DMS114 treated with DMSO at 0.1 percent for 48 hours (cell line): ENCODE results near the gene NR5A1.

Experiments used
- DNase-seq: peaks from one replicate; lab custom pipeline; 2025; ENCODE audit not compliant: unreplicated experiment; lab: John Stamatoyannopoulos, UW

NR5A1 gene

GRCh38 chr9:124467410-124468060, 39.7 kb downstream of the NR5A1 start:
- no peak for DNase-seq

DNA sequence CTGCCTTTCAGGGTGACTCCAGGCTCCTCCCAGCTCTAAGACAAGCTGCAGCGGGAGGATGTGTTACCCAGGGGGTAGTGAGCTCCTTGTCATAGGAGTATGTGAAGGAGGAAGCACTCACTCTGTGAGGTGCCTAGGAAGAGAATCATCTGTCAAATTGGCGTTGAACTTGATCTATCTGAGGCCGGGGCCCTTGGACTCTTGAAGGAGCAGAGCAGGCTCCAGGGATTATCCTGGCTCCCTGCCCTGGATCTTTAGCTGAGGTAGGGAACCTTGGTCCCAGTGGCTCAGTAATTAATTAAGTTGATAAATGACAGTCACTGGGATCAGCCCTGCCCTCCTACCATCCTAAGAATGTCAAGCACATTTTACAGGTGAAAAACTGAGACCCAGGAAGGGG, 41.5 kb downstream of the NR5A1 start:
- no peak for DNase-seq

GRCh38 chr9:124462739-124463138, 44.5 kb downstream of the NR5A1 start:
- no peak for DNase-seq

DNA sequence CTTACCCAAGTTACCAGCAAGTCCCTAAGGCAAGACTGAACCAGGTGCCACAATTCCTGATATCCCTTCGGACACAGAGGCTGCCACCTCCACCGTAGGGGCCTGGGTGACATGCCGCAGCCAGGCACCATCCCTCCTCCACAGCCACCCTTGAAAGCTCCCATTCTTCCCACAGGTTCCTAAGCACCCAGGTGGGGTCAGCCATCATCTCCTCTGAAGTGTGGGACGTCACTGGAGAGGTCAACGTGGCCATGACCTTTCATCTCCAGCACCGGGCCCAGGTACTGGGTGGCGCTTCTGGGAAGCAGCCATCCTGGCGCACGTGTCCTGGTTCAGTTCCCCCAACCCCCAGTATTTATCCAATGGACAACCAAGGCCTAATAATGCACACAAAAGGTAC, 48.8 kb downstream of the NR5A1 start:
- DNase-seq: no peak

DNA sequence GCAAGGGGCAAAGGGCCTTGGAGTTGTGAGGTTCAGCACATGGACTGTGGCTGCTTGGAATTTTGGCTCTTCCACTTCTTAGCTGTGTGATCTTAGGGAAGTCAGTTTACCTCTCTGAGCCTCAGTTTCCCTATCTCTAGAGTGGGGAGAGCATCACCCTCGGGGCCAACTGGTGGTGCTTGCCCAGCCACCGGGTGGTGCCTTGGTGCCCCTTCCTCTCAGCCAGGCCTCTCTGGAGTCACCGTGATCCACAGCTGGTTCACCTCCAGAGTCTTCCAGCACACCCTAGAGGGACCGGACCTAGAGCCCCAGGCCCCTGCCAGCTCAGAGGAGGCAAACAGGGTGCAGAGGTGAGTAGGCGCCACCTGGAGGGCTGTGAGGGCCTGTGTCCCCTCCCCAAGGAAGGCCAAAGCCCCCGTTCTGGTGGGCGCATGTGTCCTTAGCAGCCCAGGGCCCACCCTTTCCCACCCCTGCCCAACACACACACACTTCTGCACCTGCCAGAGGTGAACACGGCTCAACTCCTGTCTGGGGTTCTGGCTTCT, 49.2 kb downstream of the NR5A1 start:
- no peak for DNase-seq

GRCh38 chr9:124457079-124457886, 49.9 kb downstream of the NR5A1 start:
- DNase-seq: no peak

DNA sequence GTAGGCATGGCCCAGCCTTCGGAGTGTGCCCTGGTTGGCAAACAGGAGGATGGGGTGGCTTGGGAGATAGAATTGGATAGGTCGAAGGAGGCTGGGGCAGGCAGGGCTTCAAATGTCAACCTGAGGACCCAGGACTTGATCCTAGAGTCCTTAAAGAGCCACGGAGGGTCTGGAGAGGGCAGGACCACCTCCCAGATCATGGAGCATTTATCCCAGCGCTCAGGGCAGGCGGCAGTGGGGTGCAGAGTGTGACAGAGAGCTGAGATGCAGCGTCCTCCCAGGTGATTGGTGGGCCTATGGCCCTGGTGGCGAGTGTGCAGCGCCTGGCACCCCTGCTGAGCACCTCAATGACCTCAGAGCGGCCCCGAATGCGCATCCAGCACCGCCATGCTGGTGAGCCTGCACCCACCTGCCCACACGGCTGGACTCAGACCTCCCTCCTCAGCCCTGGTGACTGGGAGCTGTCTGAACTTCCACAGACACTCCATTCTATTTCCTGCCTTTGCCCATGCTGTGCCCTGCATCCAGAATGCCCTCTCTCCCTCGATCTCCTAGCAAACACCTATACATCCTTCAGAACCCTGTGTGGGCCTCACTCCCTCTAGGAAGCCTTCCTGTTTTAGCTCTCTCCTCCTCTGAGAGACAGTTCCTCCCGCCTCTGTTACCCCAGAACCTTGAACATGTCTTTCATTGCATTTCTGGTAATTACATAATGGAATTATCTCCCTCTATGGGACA, 50.7 kb downstream of the NR5A1 start:
- no peak for DNase-seq

DNA sequence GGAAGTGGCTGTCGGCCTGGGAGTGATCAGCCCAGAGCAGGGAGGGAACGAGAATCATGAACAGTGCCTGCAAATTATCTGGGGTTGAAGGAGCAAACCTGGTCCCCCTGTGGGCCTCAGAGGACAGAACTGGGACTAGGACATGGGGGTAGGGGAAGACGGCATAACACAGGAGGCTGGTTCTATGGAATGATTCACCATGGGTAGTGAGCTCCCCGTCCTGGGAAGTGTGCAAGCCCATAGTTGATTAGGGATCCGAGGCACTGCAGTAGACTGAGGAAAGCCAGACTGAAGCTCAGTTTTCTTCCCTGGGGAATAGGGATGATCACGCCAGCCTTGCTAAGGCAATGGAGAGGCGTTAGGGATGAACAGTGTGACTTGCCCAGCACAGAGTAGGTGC, 51.4 kb downstream of the NR5A1 start:
- DNase-seq: no peak

- no peak for DNase-seq
Measured at GRCh38 chr9:124454791-124455443, 52.3 kb downstream of the NR5A1 start.

DNA sequence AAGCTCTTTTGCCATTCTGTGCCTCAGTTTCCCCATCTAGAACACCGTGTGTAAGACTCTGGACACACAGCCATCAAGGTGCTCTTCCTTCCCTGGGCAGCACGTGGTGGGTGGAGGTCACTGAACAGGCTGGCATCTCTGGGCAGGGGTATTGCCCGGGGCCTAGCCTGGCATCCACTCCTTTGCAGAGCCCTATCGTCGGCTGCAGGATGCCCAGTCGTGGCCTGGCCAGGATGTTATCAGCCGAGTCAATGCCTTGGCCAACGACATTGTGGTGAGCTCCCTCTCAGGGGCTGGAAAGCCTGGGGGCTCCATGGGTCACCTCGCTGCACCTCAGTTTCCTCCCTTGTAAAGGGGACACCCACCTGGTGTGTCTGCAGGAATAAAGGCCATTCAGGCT, 52.9 kb downstream of the NR5A1 start:
- no peak for DNase-seq

DNA sequence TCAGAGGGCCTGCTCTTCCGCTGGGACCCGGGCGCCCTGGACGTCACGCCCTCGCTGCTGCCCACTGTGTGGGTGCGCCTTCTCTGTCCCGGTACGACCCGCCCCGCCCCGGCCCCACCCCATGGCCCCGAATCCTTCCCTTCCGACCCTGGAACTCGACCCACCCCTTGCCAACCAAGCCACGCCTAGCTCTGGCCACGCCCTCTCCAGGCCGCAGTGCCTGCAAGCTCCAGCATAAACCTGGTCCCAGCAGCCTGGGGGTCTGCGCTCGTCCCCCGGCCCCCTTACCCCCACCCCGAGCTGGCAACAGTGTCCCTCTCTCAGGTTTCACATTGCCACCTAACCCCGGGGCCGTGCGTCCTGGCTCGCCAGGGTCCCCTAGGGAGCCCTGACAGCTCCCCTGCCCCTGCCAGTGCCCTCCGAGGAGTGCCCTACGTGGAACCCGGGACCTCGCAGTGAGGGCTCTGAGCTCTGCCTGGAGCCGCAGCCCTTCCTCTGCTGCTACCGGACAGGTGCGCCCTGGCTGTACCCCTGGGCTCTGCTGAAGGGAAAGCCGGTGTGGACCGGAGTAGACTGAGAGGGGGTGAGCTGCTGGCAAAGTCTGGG, 53.5 kb downstream of the NR5A1 start:
- DNase-seq: no peak

- no peak for DNase-seq
Measured at GRCh38 chr9:124452841-124453585, 54.2 kb downstream of the NR5A1 start.

- no peak for DNase-seq
Measured at GRCh38 chr9:124452326-124452725, 54.9 kb downstream of the NR5A1 start.

DNA sequence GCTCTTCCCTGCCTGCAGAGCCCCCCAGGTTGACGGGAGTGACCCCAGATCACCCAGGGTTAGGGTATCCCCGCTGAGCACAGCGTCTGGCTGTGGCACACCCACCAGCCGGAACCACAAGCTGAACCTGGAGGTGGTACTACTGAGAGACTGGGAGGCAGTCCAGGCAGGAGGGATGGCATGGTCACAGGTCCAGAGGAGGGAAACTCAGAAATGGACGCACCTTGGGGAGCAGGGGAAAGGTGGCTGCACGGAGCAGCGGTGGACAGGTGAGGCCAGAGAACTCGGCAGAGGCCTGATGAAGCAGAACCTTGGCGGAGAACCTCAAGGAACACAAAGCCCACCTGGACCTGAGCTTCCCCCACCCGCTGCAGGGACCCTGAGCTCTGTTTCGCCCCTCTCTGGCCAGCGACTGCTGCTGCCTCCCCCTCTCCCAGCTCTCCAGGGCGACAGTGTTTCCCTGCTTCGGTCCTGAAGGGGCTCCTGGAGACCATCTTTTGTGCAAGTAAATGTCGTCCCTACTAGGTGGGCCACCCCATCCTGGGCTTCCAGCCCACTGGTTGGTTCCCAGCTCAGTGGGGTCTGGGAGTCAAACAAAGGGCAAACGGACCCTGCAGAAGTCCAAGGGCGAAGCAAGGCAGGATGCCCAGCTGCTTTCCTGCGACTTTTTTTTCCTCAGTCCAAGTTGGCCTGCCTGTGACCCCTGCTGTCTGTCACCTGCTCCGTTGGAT, 56.1 kb downstream of the NR5A1 start:
- no peak for DNase-seq

GRCh38 chr9:124450241-124450924, 56.8 kb downstream of the NR5A1 start, which contains the start of gene ADGRD2:
Gene ADGRD2 (plus strand): TSS chr9:124450451. CDS start chr9:124451667, 1,216 bp downstream.
- no peak for DNase-seq

DNA sequence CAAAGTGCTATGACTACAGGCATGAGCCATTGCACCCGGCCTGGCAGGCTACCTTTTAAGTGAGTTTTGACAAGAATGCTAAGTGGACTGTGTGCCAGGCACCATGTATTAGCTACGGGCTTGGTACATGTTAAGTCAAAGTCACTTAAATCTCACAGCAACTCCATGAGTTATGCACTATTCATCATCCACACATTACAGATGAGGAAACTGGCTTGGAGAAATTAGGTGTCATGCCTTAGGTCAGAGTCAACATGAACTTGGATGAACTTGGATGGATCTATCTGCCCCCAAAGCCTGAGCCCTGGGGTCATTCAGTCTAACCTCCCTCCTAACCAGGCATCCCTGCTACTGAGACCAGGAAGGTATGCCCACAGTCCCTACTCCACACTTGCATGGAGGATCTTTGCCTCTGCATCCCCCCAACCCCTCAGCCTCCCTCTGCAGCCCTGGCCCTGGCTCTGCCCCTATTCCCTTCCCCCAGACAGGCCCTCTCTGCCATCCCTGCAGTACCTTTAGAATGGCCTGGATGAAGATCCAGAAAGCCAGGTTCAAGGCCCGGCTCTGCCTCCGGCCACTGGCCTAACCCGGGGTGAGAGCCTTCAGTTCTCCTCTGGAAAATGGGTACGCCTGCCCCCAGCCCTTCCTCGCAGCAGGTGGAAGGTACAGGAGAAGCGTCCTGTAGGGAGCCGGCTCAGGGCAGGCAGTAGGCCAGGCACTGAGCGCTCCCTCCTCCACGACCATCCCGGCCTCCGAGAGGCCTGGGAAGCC, 57.6 kb downstream of the NR5A1 start:
- no peak for DNase-seq

GRCh38 chr9:124448019-124448418, 59.2 kb downstream of the NR5A1 start:
- no peak for DNase-seq

DNA sequence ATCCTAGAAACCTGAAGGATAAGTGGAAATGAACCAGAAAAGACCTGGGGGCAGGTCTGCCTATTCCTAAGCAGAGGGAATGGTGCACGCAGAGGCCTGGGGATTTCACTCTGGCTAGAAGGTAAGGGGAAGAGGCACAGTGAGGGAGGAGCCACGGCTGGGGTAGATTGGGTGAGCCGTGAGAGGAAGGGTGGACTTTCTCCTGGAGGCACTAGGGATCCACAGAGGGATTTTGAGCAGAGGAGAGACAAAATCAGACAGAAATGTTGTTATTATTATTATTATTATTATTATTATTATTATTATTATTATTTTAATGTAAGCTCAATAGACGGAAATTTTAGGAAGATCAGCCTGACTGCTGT, 59.9 kb downstream of the NR5A1 start:
- DNase-seq: no peak
